Progenitor cell of endocrine pancreas (in vitro differentiated cells): Measurements from ENCODE around the gene KLHL6. TPM values are rescaled to one million over a fixed set of nuclear protein-coding genes. Genes with fewer than 3 reads are reported as not detected.

Experiments used
- DNase-seq: peaks from one replicate; pipeline ENCODE4 v3.0.0; 2021; ENCODE audit warnings: low spot score; ENCODE audit not compliant: unreplicated experiment
- H3K27ac Mint-ChIP-seq: 2 replicates; pipeline ENCODE4 v1.8.0; 2021; ENCODE audit warnings: mild to moderate bottlenecking, moderate library complexity, mixed read lengths
- H3K27me3 Mint-ChIP-seq: 2 replicates; pipeline ENCODE4 v1.8.0; 2021; ENCODE audit warnings: mixed read lengths
- H3K36me3 Mint-ChIP-seq: 2 replicates; pipeline ENCODE4 v1.8.0; 2022; ENCODE audit warnings: mixed read lengths; ENCODE audit not compliant: insufficient read depth
- H3K4me1 Mint-ChIP-seq: 2 replicates; pipeline ENCODE4 v1.8.0; 2021; ENCODE audit warnings: low read depth, mixed read lengths
- H3K4me3 Mint-ChIP-seq: 2 replicates; pipeline ENCODE4 v1.8.0; 2021; ENCODE audit warnings: low read depth, mild to moderate bottlenecking, moderate library complexity, mixed read lengths
- H3K9me3 Mint-ChIP-seq: 2 replicates; pipeline ENCODE4 v1.8.0; 2021; ENCODE audit warnings: low read depth, mixed read lengths
- CTCF ChIP-seq: fragments of 200-600 bp; sonication (generic); IDR thresholded peaks from one replicate; pipeline ENCODE4 v1.5.0; 2021; ENCODE audit warnings: antibody characterized with exemption, mild to moderate bottlenecking; ENCODE audit not compliant: unreplicated experiment
- total RNA-seq: library from RNA; stranded (reverse); gene quantifications from 2 replicates; pipeline ENCODE4 v1.2.1, GENCODE V29; 2021

KLHL6 gene
- total RNA-seq, 1 donor from 2014 or later, result 0.12 TPM

DNA sequence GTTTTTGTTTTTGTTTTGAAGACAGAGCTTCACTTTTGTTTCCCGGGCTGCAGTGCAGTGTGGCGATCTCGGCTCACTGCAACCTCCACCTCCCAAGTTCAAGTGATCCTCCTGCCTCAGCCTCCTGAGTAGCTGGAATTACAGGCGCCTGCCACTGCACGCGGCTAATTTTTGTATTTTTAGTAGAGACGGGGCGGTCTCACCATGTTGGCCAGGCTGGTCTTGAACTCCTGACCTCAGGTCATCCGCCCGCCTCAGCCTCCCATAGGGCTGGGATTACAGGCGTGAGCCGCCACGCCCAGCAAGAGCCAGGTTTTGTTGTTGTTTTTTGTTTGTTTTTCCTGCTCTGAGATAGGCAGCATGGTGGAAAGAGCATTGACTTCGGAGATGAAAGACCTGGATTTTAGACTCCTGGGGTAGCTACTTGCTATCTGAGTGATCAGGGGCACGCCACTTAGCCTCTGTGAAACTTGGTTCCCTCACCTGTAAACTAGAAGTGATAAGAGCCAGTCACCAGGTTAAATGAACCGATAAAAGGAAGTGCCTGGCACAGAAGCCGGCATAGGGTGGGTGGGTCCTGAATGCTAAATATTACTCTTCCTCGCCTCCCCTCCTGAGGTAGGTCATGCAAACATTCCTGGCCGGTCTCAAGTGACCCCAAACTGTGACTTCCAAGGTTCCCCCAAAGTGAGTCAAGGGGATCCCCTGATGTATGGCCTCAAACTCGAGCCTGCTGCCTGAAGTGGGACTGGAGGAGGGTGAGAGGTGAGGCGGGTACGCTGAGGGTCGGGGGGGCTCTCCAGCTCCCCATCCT, 64.2 kb downstream of the KLHL6 start:
- no peak overlapping the region for H3K27ac Mint-ChIP-seq
- TF ChIP-seq CTCF, result no peak
- H3K4me1 Mint-ChIP-seq, result peaks cover 3% of the 10 kb centered on the region
- no peaks in the 10 kb centered on the region for H3K36me3 Mint-ChIP-seq
- no peak overlapping the region for H3K4me3 Mint-ChIP-seq
- DNase-seq, result no peak
- H3K27me3 Mint-ChIP-seq, result no peaks in the 10 kb centered on the region
- peaks cover 3% of the 10 kb centered on the region for H3K9me3 Mint-ChIP-seq

- TF ChIP-seq CTCF, result no peak
- Mint-ChIP-seq H3K9me3 (no peaks in the 10 kb centered on the region), H3K36me3 (no peaks in the 10 kb centered on the region), H3K27me3 (no peaks in the 10 kb centered on the region), H3K27ac (no peak overlapping the region), H3K4me3 (no peak overlapping the region), H3K4me1 (peaks cover 3% of the 10 kb centered on the region)
- no peak for DNase-seq
Observed at GRCh38 chr3:183490653-183491052, 64.9 kb downstream of the KLHL6 start.

GRCh38 chr3:183490211-183490601, 65.3 kb downstream of the KLHL6 start:
- H3K27ac Mint-ChIP-seq, result no peak overlapping the region
- no peak for TF ChIP-seq CTCF

GRCh38 chr3:183489455-183490210, 65.9 kb downstream of the KLHL6 start:
- no peaks in the 10 kb centered on the region for H3K27me3 Mint-ChIP-seq
- no peak for DNase-seq
- H3K4me1 Mint-ChIP-seq, result peaks cover 3% of the 10 kb centered on the region
- no peaks in the 10 kb centered on the region for H3K9me3 Mint-ChIP-seq
- no peak overlapping the region for H3K4me3 Mint-ChIP-seq
- no peaks in the 10 kb centered on the region for H3K36me3 Mint-ChIP-seq
- H3K27ac Mint-ChIP-seq, result no peak overlapping the region
- TF ChIP-seq CTCF, result no peak

More at GRCh38 chr3:183490211-183490601, 65.3 kb downstream of the KLHL6 start:
- DNase-seq, result no peak
- H3K4me1 Mint-ChIP-seq, result peaks cover 3% of the 10 kb centered on the region
- no peaks in the 10 kb centered on the region for H3K9me3 Mint-ChIP-seq
- H3K4me3 Mint-ChIP-seq, result no peak overlapping the region
- no peaks in the 10 kb centered on the region for H3K36me3 Mint-ChIP-seq
- H3K27me3 Mint-ChIP-seq, result no peaks in the 10 kb centered on the region

- no peak for DNase-seq
- Mint-ChIP-seq H3K4me3 (no peak overlapping the region), H3K36me3 (no peaks in the 10 kb centered on the region), H3K9me3 (no peaks in the 10 kb centered on the region), H3K27me3 (no peaks in the 10 kb centered on the region), H3K27ac (no peak overlapping the region), H3K4me1 (peaks cover 3% of the 10 kb centered on the region)
- no peak for TF ChIP-seq CTCF
Observed at GRCh38 chr3:183488343-183488742, 67.2 kb downstream of the KLHL6 start.
